K562 (cell line): ENCODE results near the gene TMPRSS9. TPM values are rescaled to one million over a fixed set of nuclear protein-coding genes. Genes with fewer than 3 reads are reported as not detected.

Experiments
- E2F1 ChIP-seq: sonication (generic); formaldehyde crosslinking; IDR thresholded peaks from 2 replicates; pipeline ENCODE4 v1.8.1; 2023; ENCODE audit warnings: mild to moderate bottlenecking, missing genetic modification reagents, moderate library complexity
- E4F1 ChIP-seq: fragments of 250-450 bp; sonication (Bioruptor Pico); IDR thresholded peaks from 2 replicates; pipeline ENCODE4 v1.5.0; 2021; ENCODE audit warnings: mild to moderate bottlenecking, borderline replicate concordance
- FOS ChIP-seq: IDR thresholded peaks from 3 replicates; pipeline ENCODE4 v1.6.1; 2011; ENCODE audit not compliant: insufficient read length; ENCODE audit errors: extremely low read depth
- FOXP4 ChIP-seq: sonication (generic); formaldehyde crosslinking; IDR thresholded peaks from 2 replicates; pipeline ENCODE4 v1.8.0; 2022; ENCODE audit warnings: mild to moderate bottlenecking, missing genetic modification reagents, borderline replicate concordance
- HDAC8 ChIP-seq: fragments of 450-650 bp; IDR thresholded peaks from 2 replicates; pipeline ENCODE4 v1.6.1; 2016; ENCODE audit warnings: mild to moderate bottlenecking, missing genetic modification characterization, moderate library complexity, missing compliant biosample characterization
- IRF1 ChIP-seq: sonication (generic); formaldehyde crosslinking; IDR thresholded peaks from 2 replicates; pipeline ENCODE4 v1.8.0; 2022; ENCODE audit warnings: missing genetic modification reagents, mild to moderate bottlenecking, borderline replicate concordance
- MAFF ChIP-seq: IDR thresholded peaks from 2 replicates; pipeline ENCODE4 v1.6.1; 2012; ENCODE audit warnings: low read length, improper control_type of control experiment
- MITF ChIP-seq: IDR thresholded peaks from 2 replicates; pipeline ENCODE4 v1.6.1; 2014; ENCODE audit warnings: antibody characterized with exemption
- NKRF ChIP-seq: fragments of 450-650 bp; IDR thresholded peaks from 2 replicates; pipeline ENCODE4 v1.6.1; 2016; ENCODE audit warnings: borderline replicate concordance
- SMAD1 ChIP-seq: fragments of 150-350 bp; IDR thresholded peaks from 2 replicates; pipeline ENCODE4 v1.6.1; 2014; ENCODE audit warnings: low read length, low read depth; ENCODE audit not compliant: partially characterized antibody
- SRSF1 ChIP-seq: fragments of 200-400 bp; formaldehyde crosslinking; IDR thresholded peaks from 2 replicates; pipeline ENCODE4 v1.6.1; 2017; ENCODE audit warnings: mild to moderate bottlenecking, low read depth, low read length, moderate library complexity
- SUPT5H ChIP-seq: fragments of 450-650 bp; IDR thresholded peaks from 2 replicates; pipeline ENCODE4 v1.6.1; 2016
- ZBTB1 ChIP-seq: sonication (generic); formaldehyde crosslinking; IDR thresholded peaks from 2 replicates; pipeline ENCODE4 v1.8.1; 2023; ENCODE audit warnings: missing genetic modification reagents, low read depth, mild to moderate bottlenecking, borderline replicate concordance
- ZBTB2 ChIP-seq: fragments of 450-650 bp; IDR thresholded peaks from 2 replicates; pipeline ENCODE4 v1.6.1; 2016; ENCODE audit warnings: antibody characterized with exemption
- polyA plus RNA-seq, 8 experiments: library from polyadenylated mRNA; depleted of rRNA in 4 of 8; stranded (reverse) in 5 of 8; unstranded in 3 of 8; fragments of >200 nt; fragmentation: Nextera tagmentation in 2 of 8; fragmentation: Illumina TruSeq in 1 of 8; extraction: Ambion mirVana in 2 of 8; extraction: Trizol in 1 of 8; gene quantifications; 2 replicates each; pipeline versions ENCODE4 v1.2.1 to v1.2.3, GENCODE V29; 2011 to 2014; ENCODE audit warnings: inconsistent platforms in 1 of 8, missing spikeins in 1 of 8
- total RNA-seq, 7 experiments: library from RNA; depleted of rRNA in 6 of 7; stranded (reverse); fragments of >200 nt in 6 of 7; fragmentation: Illumina TruSeq in 2 of 7; extraction: Trizol in 2 of 7; gene quantifications; 2 replicates each; pipeline versions ENCODE4 v1.2.1 to v1.2.3, GENCODE V29; 2011 to 2021; ENCODE audit warnings: low replicate concordance in 1 of 7

TMPRSS9 gene
- total and polyA plus RNA-seq, 9 of the 15 experiments (the other 6 are each of a cell fraction or from before 2014, with no cell fraction given): 0.01 to 0.03 TPM; not detected in 7

- TF ChIP-seq E4F1 (no peak), SRSF1 (no peak), HDAC8 (tag) (no peak), NKRF (peak; percentile 52; the same call in 1 of the 2 replicates), ZBTB2 (peak; percentile 46; the same call in 1 of the 2 replicates), MITF (no peak), IRF1 (CRISPR knock-in tag) (no peak), FOXP4 (CRISPR knock-in tag) (0 out of 2 replicates have a peak, but pooled peaks have one; percentile 51), SUPT5H (no peak), E2F1 (CRISPR knock-in tag) (no peak), FOS (no peak), SMAD1 (no peak), ZBTB1 (CRISPR knock-in tag) (0 out of 2 replicates have a peak, but pooled peaks have one; percentile 18), MAFF (no peak)
Measured at GRCh38 chr19:2426611-2427428, 66.8 kb downstream of the TMPRSS9 start (continued).
